GM12878 (cell line): ENCODE results near the gene MAP3K1. TPM values are rescaled to one million over a fixed set of nuclear protein-coding genes. Genes with fewer than 3 reads are reported as not detected.

Experiments
- ATAC-seq: fragments of 200-7000 bp; cut with Tn5 transposase; 3 replicates; pipeline ENCODE4 v1.9.1; 2020; ENCODE audit warnings: mild to moderate bottlenecking, moderate library complexity
- BruUV-seq: library from RNA; stranded (reverse); fragments of 400-500 nt; replicated peaks from 2 replicates; lab custom pipeline; 2021; lab: Mats Ljungman, UMichigan
- CTCF ChIA-PET: fragments of 300-600 bp; sonication (Branson Sonifier 250); formaldehyde crosslinking; extraction: SDS; loops from one replicate; lab custom pipeline; 2021; ENCODE audit warnings: inconsistent platforms; lab: Yijun Ruan, JAX
- POLR2A ChIA-PET: fragments of 350-600 bp; formaldehyde crosslinking; extraction: SDS; loops from one replicate; lab custom pipeline; 2021; ENCODE audit warnings: inconsistent platforms; lab: Charles Lee
- RAD21 ChIA-PET: fragments of 300-600 bp; sonication (Branson Sonifier 250); formaldehyde crosslinking; loops from one replicate; lab custom pipeline; 2023; ENCODE audit warnings: antibody characterized with exemption; ENCODE audit not compliant: unreplicated experiment; lab: Charles Lee
- SMC1A ChIA-PET: fragments of 300-600 bp; sonication (Branson Sonifier 250); formaldehyde crosslinking; loops from one replicate; lab custom pipeline; 2023; ENCODE audit not compliant: unreplicated experiment, uncharacterized antibody; lab: Charles Lee
- DNase-seq: peaks from one replicate; pipeline ENCODE4 v3.0.0-alpha.2; 2011; ENCODE audit warnings: low read depth, low spot score
- FAIRE-seq: peaks from 3 replicates; lab custom pipeline; 2011; peaks lifted over from hg19 to GRCh38; lab: Jason Lieb, UNC
- H2AFZ ChIP-seq: 2 replicates; pipeline ENCODE4 v1.6.0; 2011; ENCODE audit warnings: low read depth, low read length, control low read depth; ENCODE audit not compliant: control insufficient read depth
- H3K27ac ChIP-seq: 2 replicates; pipeline ENCODE4 v1.5.1; 2011; ENCODE audit warnings: control low read depth; ENCODE audit not compliant: control insufficient read depth, insufficient read depth
- H3K27me3 ChIP-seq, 2 experiments: replicated peaks in 1 of 2; 2 replicates each; pipeline versions ENCODE4 v1.6.0 to v1.6.1; 2011; ENCODE audit warnings: low read length in 1 of 2; ENCODE audit not compliant: control insufficient read depth in 2 of 2, insufficient read depth in 2 of 2
- H3K36me3 ChIP-seq, 2 experiments: 2 replicates each; pipeline ENCODE4 v1.5.1; 2011; ENCODE audit warnings: low read length in 1 of 2; ENCODE audit not compliant: control insufficient read depth in 2 of 2, insufficient read depth in 2 of 2
- H3K4me1 ChIP-seq: 2 replicates; pipeline ENCODE4 v1.6.1; 2011; ENCODE audit warnings: mild to moderate bottlenecking, low read length, moderate library complexity, mixed read lengths; ENCODE audit not compliant: control insufficient read depth, insufficient read depth
- H3K4me2 ChIP-seq: 2 replicates; pipeline ENCODE4 v1.6.0; 2011; ENCODE audit warnings: control low read depth; ENCODE audit not compliant: control insufficient read depth, insufficient read depth
- H3K4me3 ChIP-seq: fragments of 200-600 bp; sonication (generic); 2 replicates; pipeline ENCODE4 v1.5.1; 2016
- H3K79me2 ChIP-seq: 2 replicates; pipeline ENCODE4 v1.6.0; 2011; ENCODE audit warnings: low read length; ENCODE audit not compliant: control insufficient read depth, insufficient read depth
- H3K9ac ChIP-seq: 2 replicates; pipeline ENCODE4 v1.8.0; 2011; ENCODE audit warnings: low read length, control low read depth, mixed read lengths; ENCODE audit not compliant: control insufficient read depth, insufficient read depth
- H3K9me3 ChIP-seq: replicated peaks from 3 replicates; pipeline ENCODE4 v1.5.1; 2011; ENCODE audit warnings: mild to moderate bottlenecking, low read length; ENCODE audit not compliant: control insufficient read depth, insufficient read depth
- H4K20me1 ChIP-seq: 2 replicates; pipeline ENCODE4 v1.6.0; 2011; ENCODE audit not compliant: control insufficient read depth, insufficient read depth
- BCL11A ChIP-seq: IDR thresholded peaks from 2 replicates; pipeline ENCODE4 v1.6.1; 2011; ENCODE audit warnings: low read depth, low read length
- ESRRA ChIP-seq: IDR thresholded peaks from 2 replicates; pipeline ENCODE4 v1.6.1; 2012; ENCODE audit warnings: mild to moderate bottlenecking, low read length, improper control_type of control experiment
- FOS ChIP-seq: IDR thresholded peaks from 3 replicates; pipeline ENCODE4 v1.6.1; 2011; ENCODE audit warnings: borderline replicate concordance; ENCODE audit not compliant: insufficient read length; ENCODE audit errors: extremely low read depth
- JUND ChIP-seq: IDR thresholded peaks from 2 replicates; pipeline ENCODE4 v1.6.1; 2012; ENCODE audit warnings: low read depth, mild to moderate bottlenecking, low read length, improper control_type of control experiment, moderate library complexity
- POU2F2 ChIP-seq: IDR thresholded peaks from 3 replicates; pipeline ENCODE4 v1.6.1; 2011; ENCODE audit warnings: low read depth, mild to moderate bottlenecking, low read length, borderline replicate concordance
- RAD21 ChIP-seq: IDR thresholded peaks from 2 replicates; pipeline ENCODE4 v1.6.1; 2011; ENCODE audit warnings: mild to moderate bottlenecking, low read depth, low read length, moderate library complexity; ENCODE audit not compliant: insufficient read depth
- SMC3 ChIP-seq: IDR thresholded peaks from 2 replicates; pipeline ENCODE4 v1.6.1; 2011; ENCODE audit warnings: low read length, improper control_type of control experiment, borderline replicate concordance
- TARDBP ChIP-seq: IDR thresholded peaks from 2 replicates; pipeline ENCODE4 v1.6.1; 2016; ENCODE audit warnings: borderline replicate concordance
- ZNF24 ChIP-seq: fragments of 450-650 bp; IDR thresholded peaks from 2 replicates; pipeline ENCODE4 v1.6.1; 2017; ENCODE audit warnings: antibody characterized with exemption, mild to moderate bottlenecking
- WGBS: methylation state at CpG from one replicate; pipeline ENCODE4 v1.1.6; 2016; ENCODE audit warnings: low lambda C conversion rate; ENCODE audit not compliant: insufficient replicate concordance, insufficient coverage; ENCODE audit errors: missing lambda C conversion rate; 5-methylcytosine and 5-hydroxymethylcytosine counted together
- in situ Hi-C: fragments of 300-500 bp; cut with MboI; formaldehyde crosslinking; loops from 9 replicates; pipeline ENCODE4 v1.14.3; 2018; ENCODE audit warnings: mixed read lengths
- intact Hi-C: fragments of 100-400 bp; cut with micrococcal nuclease; formaldehyde crosslinking; loops from one replicate; pipeline ENCODE4 v1.14.2; 2022; ENCODE audit not compliant: unreplicated experiment
- polyA plus RNA-seq, 11 experiments: library from polyadenylated mRNA; depleted of rRNA in 4 of 11; unstranded in 6 of 11; stranded (reverse) in 5 of 11; fragments of >200 nt; fragmentation: Nextera tagmentation in 4 of 11; fragmentation: Illumina TruSeq in 1 of 11; extraction: Ambion mirVana in 4 of 11; extraction: Trizol in 1 of 11; gene quantifications; 1 replicate in 1 of 11; 2 replicates in 10 of 11; pipeline versions ENCODE4 v1.2.1 to v1.2.3, GENCODE V29; 2011 to 2016; ENCODE audit warnings: inconsistent platforms in 2 of 11, missing spikeins in 2 of 11, low read depth in 1 of 11
- total RNA-seq, 4 experiments: library from RNA; depleted of rRNA in 3 of 4; stranded (reverse); fragments of >200 nt in 3 of 4; fragmentation: Illumina TruSeq in 1 of 4; extraction: Trizol in 1 of 4; gene quantifications; 2 replicates each; pipeline versions ENCODE4 v1.2.1 to v1.2.3, GENCODE V29; 2013 to 2021
- TF ChIP-seq, protein P1 (sequence below): fragments of 450-650 bp; IDR thresholded peaks from 2 replicates; pipeline ENCODE4 v1.6.1; 2017; ENCODE audit warnings: mild to moderate bottlenecking, low read depth, inconsistent platforms; ENCODE audit not compliant: poor library complexity, severe bottlenecking
- TF ChIP-seq, protein P2 (sequence below): IDR thresholded peaks from 2 replicates; pipeline ENCODE4 v1.6.1; 2012; ENCODE audit warnings: mild to moderate bottlenecking, low read depth, low read length
- TF ChIP-seq, protein P3 (sequence below): fragments of 450-650 bp; IDR thresholded peaks from 2 replicates; pipeline ENCODE4 v1.6.1; 2017; ENCODE audit warnings: low read depth, mild to moderate bottlenecking, moderate library complexity
- TF ChIP-seq, protein P4 (sequence below): fragments of 450-650 bp; formaldehyde crosslinking; IDR thresholded peaks from 2 replicates; pipeline ENCODE4 v1.4.0; 2020; ENCODE audit warnings: mild to moderate bottlenecking, moderate library complexity

MAP3K1 gene
- total and polyA plus RNA-seq, 10 of the 15 experiments (the other 5 are each of a cell fraction or from before 2014, with no cell fraction given): 7.5 to 24.6 (median 12.6) TPM

DNA sequence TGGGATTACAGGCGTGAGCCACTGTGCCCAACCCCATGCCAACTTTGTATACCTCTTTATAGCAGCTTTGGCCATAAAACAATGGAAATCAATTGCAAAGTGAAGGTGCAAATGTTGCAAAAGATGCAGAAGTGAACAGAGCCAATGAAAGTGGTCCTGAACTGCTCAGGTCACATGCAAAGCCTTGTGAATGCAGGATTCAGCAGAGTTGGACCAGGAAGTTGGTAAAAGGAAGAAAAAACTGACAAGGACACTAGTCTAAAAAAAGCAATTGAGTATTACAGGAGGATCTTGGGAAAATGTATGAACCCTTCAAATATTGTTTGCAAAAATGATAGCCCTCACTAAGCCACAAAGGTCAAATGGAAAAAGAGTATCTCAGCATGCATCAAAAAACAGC is 4.5 kb upstream of the MAP3K1 start:
- in situ Hi-C loops (no loop called here), intact Hi-C loops (loop anchor here (5.0 kb wide), 1 partner anchor 84 kb away; no protein-coding TSS in a partner anchor)
- Histone ChIP-seq H3K4me1 (peaks cover 14% of the 10 kb centered on the region), H2AFZ (no peak overlapping the region), H3K9me3 (no peaks in the 10 kb centered on the region), H3K27ac (no peak overlapping the region), H3K4me2 (no peak overlapping the region), H3K4me3 (no peak overlapping the region), H3K36me3 (no peaks in the 10 kb centered on the region), H4K20me1 (no peaks in the 10 kb centered on the region), H3K79me2 (no peaks in the 10 kb centered on the region), H3K27me3 (no peaks in the 10 kb centered on the region; a peak in 1 of 4 replicates), H3K9ac (no peak overlapping the region)
- ChIA-PET POLR2A (no interaction called here), CTCF (no interaction called here), SMC1A (no interaction called here), RAD21 (no interaction called here)
- FAIRE-seq (no peak), ATAC-seq (no peak), DNase-seq (no peak)
- no TSS peak for BruUV-seq
- 90% methylated on average over 1 of the region's 1 CpG for WGBS
- no peak for TF ChIP-seq JUND
- TF ChIP-seq, protein P1, sequence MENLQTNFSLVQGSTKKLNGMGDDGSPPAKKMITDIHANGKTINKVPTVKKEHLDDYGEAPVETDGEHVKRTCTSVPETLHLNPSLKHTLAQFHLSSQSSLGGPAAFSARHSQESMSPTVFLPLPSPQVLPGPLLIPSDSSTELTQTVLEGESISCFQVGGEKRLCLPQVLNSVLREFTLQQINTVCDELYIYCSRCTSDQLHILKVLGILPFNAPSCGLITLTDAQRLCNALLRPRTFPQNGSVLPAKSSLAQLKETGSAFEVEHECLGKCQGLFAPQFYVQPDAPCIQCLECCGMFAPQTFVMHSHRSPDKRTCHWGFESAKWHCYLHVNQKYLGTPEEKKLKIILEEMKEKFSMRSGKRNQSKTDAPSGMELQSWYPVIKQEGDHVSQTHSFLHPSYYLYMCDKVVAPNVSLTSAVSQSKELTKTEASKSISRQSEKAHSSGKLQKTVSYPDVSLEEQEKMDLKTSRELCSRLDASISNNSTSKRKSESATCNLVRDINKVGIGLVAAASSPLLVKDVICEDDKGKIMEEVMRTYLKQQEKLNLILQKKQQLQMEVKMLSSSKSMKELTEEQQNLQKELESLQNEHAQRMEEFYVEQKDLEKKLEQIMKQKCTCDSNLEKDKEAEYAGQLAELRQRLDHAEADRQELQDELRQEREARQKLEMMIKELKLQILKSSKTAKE: no peak
- TF ChIP-seq, protein P2, sequence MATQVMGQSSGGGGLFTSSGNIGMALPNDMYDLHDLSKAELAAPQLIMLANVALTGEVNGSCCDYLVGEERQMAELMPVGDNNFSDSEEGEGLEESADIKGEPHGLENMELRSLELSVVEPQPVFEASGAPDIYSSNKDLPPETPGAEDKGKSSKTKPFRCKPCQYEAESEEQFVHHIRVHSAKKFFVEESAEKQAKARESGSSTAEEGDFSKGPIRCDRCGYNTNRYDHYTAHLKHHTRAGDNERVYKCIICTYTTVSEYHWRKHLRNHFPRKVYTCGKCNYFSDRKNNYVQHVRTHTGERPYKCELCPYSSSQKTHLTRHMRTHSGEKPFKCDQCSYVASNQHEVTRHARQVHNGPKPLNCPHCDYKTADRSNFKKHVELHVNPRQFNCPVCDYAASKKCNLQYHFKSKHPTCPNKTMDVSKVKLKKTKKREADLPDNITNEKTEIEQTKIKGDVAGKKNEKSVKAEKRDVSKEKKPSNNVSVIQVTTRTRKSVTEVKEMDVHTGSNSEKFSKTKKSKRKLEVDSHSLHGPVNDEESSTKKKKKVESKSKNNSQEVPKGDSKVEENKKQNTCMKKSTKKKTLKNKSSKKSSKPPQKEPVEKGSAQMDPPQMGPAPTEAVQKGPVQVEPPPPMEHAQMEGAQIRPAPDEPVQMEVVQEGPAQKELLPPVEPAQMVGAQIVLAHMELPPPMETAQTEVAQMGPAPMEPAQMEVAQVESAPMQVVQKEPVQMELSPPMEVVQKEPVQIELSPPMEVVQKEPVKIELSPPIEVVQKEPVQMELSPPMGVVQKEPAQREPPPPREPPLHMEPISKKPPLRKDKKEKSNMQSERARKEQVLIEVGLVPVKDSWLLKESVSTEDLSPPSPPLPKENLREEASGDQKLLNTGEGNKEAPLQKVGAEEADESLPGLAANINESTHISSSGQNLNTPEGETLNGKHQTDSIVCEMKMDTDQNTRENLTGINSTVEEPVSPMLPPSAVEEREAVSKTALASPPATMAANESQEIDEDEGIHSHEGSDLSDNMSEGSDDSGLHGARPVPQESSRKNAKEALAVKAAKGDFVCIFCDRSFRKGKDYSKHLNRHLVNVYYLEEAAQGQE: no peak
- no peak for TF ChIP-seq TARDBP
- no peak for TF ChIP-seq ZNF24
- TF ChIP-seq SMC3: no peak
- TF ChIP-seq, protein P3, sequence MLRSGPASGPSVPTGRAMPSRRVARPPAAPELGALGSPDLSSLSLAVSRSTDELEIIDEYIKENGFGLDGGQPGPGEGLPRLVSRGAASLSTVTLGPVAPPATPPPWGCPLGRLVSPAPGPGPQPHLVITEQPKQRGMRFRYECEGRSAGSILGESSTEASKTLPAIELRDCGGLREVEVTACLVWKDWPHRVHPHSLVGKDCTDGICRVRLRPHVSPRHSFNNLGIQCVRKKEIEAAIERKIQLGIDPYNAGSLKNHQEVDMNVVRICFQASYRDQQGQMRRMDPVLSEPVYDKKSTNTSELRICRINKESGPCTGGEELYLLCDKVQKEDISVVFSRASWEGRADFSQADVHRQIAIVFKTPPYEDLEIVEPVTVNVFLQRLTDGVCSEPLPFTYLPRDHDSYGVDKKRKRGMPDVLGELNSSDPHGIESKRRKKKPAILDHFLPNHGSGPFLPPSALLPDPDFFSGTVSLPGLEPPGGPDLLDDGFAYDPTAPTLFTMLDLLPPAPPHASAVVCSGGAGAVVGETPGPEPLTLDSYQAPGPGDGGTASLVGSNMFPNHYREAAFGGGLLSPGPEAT: no peak
- TF ChIP-seq RAD21: no peak
- TF ChIP-seq BCL11A: no peak
- TF ChIP-seq FOS: no peak
- TF ChIP-seq POU2F2: no peak
- TF ChIP-seq, protein P4, sequence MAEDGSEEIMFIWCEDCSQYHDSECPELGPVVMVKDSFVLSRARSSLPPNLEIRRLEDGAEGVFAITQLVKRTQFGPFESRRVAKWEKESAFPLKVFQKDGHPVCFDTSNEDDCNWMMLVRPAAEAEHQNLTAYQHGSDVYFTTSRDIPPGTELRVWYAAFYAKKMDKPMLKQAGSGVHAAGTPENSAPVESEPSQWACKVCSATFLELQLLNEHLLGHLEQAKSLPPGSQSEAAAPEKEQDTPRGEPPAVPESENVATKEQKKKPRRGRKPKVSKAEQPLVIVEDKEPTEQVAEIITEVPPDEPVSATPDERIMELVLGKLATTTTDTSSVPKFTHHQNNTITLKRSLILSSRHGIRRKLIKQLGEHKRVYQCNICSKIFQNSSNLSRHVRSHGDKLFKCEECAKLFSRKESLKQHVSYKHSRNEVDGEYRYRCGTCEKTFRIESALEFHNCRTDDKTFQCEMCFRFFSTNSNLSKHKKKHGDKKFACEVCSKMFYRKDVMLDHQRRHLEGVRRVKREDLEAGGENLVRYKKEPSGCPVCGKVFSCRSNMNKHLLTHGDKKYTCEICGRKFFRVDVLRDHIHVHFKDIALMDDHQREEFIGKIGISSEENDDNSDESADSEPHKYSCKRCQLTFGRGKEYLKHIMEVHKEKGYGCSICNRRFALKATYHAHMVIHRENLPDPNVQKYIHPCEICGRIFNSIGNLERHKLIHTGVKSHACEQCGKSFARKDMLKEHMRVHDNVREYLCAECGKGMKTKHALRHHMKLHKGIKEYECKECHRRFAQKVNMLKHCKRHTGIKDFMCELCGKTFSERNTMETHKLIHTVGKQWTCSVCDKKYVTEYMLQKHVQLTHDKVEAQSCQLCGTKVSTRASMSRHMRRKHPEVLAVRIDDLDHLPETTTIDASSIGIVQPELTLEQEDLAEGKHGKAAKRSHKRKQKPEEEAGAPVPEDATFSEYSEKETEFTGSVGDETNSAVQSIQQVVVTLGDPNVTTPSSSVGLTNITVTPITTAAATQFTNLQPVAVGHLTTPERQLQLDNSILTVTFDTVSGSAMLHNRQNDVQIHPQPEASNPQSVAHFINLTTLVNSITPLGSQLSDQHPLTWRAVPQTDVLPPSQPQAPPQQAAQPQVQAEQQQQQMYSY (CRISPR knock-in tag): no peak
- TF ChIP-seq ESRRA: no peak
